ENCODE results near the gene DDX5.

- no peak for TF ChIP-seq POLR2A (IDR thresholded peaks at IDR 0.05; ENCODE audit: low read depth, low read length)
- no peak for TF ChIP-seq TAF1 (IDR thresholded peaks at IDR 0.05; ENCODE audit: borderline replicate concordance, low read depth, low read length)
Observed at GRCh38 chr17:64519601-64520000, 13.5 kb upstream of the DDX5 start.
